Small intestine (tissue), 7 donors: ENCODE data around the gene RGL2. TPM values are rescaled to one million over a fixed set of nuclear protein-coding genes. Genes with fewer than 3 reads are reported as not detected.
A peak's percentile ranks its signal among the peaks of the same experiment; 100 is the strongest.

Experiments
- DNase-seq, 2 donors: peaks; one replicate each; pipeline versions ENCODE4 v3.0.0 to v3.0.0-alpha.2; 2013
- FAIRE-seq: peaks from 2 replicates; lab custom pipeline; 2012; peaks lifted over from hg19 to GRCh38; lab: Jason Lieb, UNC
- H3K27ac ChIP-seq, 3 donors: one replicate each; pipeline ENCODE4 v1.5.1; 2013; ENCODE audit warnings: low read length in 2 of 3, mild to moderate bottlenecking in 2 of 3, control low read depth in 1 of 3, inconsistent platforms in 1 of 3, low read depth in 1 of 3, moderate library complexity in 1 of 3
- H3K27me3 ChIP-seq, 3 donors: one replicate each; pipeline ENCODE4 v1.6.1; 2013; ENCODE audit warnings: low read length in 3 of 3, inconsistent platforms in 1 of 3; ENCODE audit not compliant: control insufficient read depth in 3 of 3, insufficient read depth in 3 of 3
- H3K36me3 ChIP-seq, 3 donors: one replicate each; pipeline ENCODE4 v1.6.1; 2013; ENCODE audit warnings: low read length in 3 of 3, inconsistent platforms in 1 of 3, low read depth in 1 of 3, mild to moderate bottlenecking in 1 of 3, moderate library complexity in 1 of 3; ENCODE audit not compliant: control insufficient read depth in 3 of 3, insufficient read depth in 2 of 3
- H3K4me1 ChIP-seq, 3 donors: one replicate each; pipeline ENCODE4 v1.6.1; 2013; ENCODE audit warnings: low read length in 2 of 3, inconsistent platforms in 1 of 3, low read depth in 1 of 3, mild to moderate bottlenecking in 1 of 3, moderate library complexity in 1 of 3; ENCODE audit not compliant: control insufficient read depth in 3 of 3, insufficient read depth in 2 of 3
- H3K4me3 ChIP-seq, 3 donors: one replicate each; pipeline ENCODE4 v1.5.1; 2013; ENCODE audit warnings: low read length in 3 of 3, control low read depth in 1 of 3, inconsistent platforms in 1 of 3, low read depth in 1 of 3, mild to moderate bottlenecking in 1 of 3, moderate library complexity in 1 of 3
- H3K9me3 ChIP-seq, 2 donors: one replicate each; pipeline ENCODE4 v1.6.1; 2013; ENCODE audit warnings: low read depth in 1 of 2, low read length in 1 of 2; ENCODE audit not compliant: control insufficient read depth in 2 of 2, insufficient read depth in 1 of 2
- whole genome bisulfite sequencing, 3 donors: extraction: QIAGEN DNeasy Blood & Tissue Kit; methylation state at CpG; one replicate each; pipeline ENCODE4 v1.1.7; 2013; 5-methylcytosine and 5-hydroxymethylcytosine counted together
- polyA plus RNA-seq, 4 donors: library from polyadenylated mRNA; stranded (reverse) in 3 of 4; unstranded in 1 of 4; fragments of 200-250 nt in 3 of 4; fragments of 120-200 nt in 1 of 4; gene quantifications; one replicate each; pipeline versions ENCODE4 v1.2.1 to v1.2.3, GENCODE V29; 2013
- donor health status: healthy with polysubstance abuse.
- donor health status: control.
- donor health status: control.
- donor health status: Bipolar disorder and iron deficiency.
- donor health status: healthy.

The RGL2 gene
- polyA plus RNA-seq, 4 donors = 13.2 to 69.8 (median 25.2) TPM

DNA sequence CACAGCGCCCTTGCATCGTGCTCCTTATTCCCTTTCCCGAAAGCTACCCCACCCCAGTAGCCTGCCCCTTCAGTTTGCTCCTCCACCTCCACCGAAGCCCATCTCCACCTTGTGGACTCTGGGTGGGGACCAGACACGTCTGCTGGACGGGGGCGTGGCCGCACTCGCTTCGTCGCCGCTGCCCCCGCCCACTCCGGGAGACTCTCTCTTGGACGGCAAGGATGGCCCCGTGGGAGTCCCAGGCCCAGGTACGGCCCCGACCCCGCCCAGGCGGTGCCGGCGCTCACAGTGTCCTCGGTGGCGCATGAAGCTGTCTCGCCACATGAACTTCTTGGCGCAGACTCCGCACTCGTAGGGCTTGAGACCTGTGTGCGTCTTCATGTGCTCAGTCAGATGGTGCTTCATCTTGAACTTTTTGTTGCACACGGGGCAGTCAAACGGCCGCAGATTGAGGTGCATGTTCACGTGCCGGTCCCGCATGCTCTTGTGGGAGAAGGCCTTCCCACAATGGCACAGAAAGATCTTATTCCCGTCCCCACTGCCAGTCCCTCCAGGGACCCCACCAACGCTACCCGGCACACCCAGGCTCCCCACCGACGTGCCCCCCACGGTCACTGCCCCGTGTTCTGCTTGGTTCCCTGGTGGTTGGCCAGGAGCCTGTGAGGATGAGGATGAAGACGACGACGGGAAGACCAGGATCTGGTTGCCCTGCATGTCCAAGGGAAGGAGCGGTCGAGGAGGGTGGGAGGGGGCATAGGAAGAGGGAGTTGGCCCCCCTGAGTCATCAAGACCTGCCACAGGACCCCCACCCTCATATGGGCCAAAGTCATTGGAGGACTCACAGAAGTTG lies 16.4 kb upstream of the RGL2 start:
- 31 to 40% (median 32%) methylated on average over 40 to 47 of the region's 47 CpGs for WGBS, 3 donors
- FAIRE-seq = no peak

DNA sequence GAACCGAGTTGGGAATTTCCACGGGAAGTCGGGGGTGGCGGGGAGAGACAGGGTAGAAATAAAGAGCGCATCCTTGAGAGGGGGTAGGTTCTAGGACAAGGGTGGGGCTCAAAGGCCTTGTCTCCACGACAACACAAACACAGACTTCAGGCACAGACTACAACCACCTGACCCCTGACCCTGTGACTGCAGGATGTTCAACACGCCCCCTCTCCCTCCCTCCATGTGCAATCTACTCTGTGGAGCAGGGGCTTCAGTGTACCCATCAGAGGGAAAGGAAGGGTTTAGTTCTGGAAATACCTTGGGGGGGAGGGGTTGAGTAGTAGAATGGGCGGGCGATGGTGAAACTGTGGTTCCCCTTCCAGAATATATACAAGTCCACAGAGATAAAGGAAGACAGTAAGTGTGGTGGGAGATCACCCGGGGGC lies 15.8 kb upstream of the RGL2 start:
- H3K27me3 ChIP-seq = no peaks in the 10 kb centered on the region
- DNase-seq = peak; percentile 85 to 88
- FAIRE-seq = no peak
- H3K27ac ChIP-seq = peak overlapping the region; percentile 95 to 99 (median 98)
- no peaks in the 10 kb centered on the region for H3K9me3 ChIP-seq
- H3K4me3 ChIP-seq = peak overlapping the region in 2 of 3 donors; percentile 93 to 95
- 2 to 3% (median 3%) methylated on average over 10 of the region's 10 CpGs for WGBS, 3 donors
- peaks cover 0 to 50% (median 2%) of the 10 kb centered on the region in 3 donors for H3K36me3 ChIP-seq
- peaks cover 5 to 40% (median 6%) of the 10 kb centered on the region in 3 donors for H3K4me1 ChIP-seq

More for the DNA sequence above, 16.4 kb upstream of the RGL2 start:
- H3K36me3 ChIP-seq = peaks cover 1 to 51% (median 9%) of the 10 kb centered on the region in 3 donors
- H3K4me1 ChIP-seq = peaks cover 5 to 40% (median 6%) of the 10 kb centered on the region in 3 donors
- no peaks in the 10 kb centered on the region for H3K9me3 ChIP-seq
- no peaks in the 10 kb centered on the region for H3K27me3 ChIP-seq
- peak overlapping the region in 2 of 3 donors; percentile 93 to 95 for H3K4me3 ChIP-seq
- DNase-seq = peak; percentile 76 to 83
- H3K27ac ChIP-seq = peak overlapping the region; percentile 95 to 99 (median 98)

DNA sequence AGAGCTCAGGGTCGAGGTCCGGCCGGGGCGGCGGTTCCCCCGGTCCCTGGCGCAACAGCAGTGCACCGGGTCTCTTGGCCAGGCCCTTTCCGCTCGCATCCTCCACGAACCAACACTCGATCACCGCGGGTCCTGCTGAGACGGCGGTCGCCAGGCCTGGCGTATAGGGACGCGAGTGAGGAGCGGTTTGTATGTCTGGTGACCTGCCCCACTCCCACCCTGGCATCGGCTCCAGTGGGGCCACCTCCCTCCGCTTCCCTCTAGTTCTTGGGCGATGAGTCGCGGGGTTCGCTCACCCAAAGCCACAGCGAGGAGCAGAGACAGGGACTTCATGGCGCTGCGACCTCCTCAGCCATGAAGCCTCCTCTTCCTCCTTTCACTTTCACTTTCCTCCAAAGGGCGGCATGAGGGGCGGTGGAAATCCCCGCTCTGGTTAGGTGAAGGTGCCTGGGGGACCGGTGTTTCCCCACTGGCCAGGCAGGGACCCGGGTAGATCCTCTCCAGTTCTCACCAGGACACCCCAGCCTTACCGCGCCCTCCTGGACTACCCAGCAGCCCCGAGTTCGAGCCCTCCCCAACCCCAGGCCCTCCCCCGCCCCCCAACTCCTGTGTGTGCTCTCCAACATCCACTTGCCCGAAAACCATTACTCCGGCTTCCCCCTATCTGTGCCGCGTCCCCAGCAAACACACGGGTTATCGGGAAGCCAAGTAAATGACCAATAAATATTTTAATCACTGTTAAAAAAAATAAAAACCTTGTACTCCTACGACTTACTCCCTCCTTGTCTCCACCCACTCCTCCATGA lies 15.2 kb upstream of the RGL2 start, which contains the start of gene TAPBP:
Gene TAPBP (minus strand): TSS at position 370 of the 806 bp plus-strand sequence. CDS start 37 bp downstream, at position 333.
- H3K27ac ChIP-seq = peak within 1 kb of the TSS; percentile 95 to 99 (median 98)
- no peaks in the 10 kb centered on the region for H3K27me3 ChIP-seq
- peak within 1 kb of the TSS; percentile 76 to 95 (median 93) for H3K4me3 ChIP-seq
- peak; percentile 77 to 88 for DNase-seq
- peaks cover 0 to 49% (median 2%) of the 10 kb centered on the region in 3 donors for H3K36me3 ChIP-seq
- FAIRE-seq = no peak
- H3K4me1 ChIP-seq = peaks cover 5 to 35% (median 6%) of the 10 kb centered on the region in 3 donors
- no peaks in the 10 kb centered on the region for H3K9me3 ChIP-seq
- 0% methylated on average over 41 to 47 of the region's 47 CpGs for WGBS, 3 donors

DNA sequence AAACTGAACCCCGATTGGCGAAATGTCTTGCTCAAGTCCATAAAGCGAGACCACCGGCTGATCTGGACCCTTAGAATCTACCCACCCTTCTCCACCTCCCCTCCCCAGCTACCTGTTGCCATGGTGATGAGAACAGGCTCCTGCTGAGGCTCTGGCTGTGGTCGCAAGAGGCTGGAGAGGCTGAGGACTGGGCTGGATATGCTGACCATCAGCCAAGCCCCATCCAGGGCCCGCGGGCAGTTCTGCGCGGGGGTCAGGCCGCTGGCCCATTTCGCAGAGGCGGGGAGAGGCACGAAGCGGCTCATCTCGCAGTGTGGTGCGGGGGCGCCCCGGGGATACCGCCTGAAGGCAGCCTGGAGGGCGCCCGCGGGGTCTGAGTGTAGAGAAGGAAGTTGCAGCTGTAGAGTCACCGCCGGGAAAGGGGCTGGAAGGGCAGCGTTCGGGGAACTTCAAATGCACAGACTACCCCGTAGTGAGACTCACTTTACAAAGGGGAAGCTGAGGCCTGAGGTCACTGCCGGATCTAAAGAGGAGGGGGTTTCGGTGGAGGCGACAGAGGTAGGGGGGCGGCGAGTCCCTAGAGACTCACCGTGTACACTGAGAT lies 14.5 kb upstream of the RGL2 start:
- FAIRE-seq = no peak
- H3K36me3 ChIP-seq = peaks cover 0 to 48% (median 2%) of the 10 kb centered on the region in 3 donors
- WGBS, 3 donors = 0 to 1% (median 1%) methylated on average over 28 to 33 of the region's 33 CpGs
- no peaks in the 10 kb centered on the region for H3K27me3 ChIP-seq
- peaks cover 3 to 29% (median 6%) of the 10 kb centered on the region in 3 donors for H3K4me1 ChIP-seq
- H3K27ac ChIP-seq = peak overlapping the region; percentile 95 to 99 (median 98)
- peak overlapping the region; percentile 76 to 95 (median 93) for H3K4me3 ChIP-seq
- no peaks in the 10 kb centered on the region for H3K9me3 ChIP-seq
- peak; percentile 47 to 83 for DNase-seq

DNA sequence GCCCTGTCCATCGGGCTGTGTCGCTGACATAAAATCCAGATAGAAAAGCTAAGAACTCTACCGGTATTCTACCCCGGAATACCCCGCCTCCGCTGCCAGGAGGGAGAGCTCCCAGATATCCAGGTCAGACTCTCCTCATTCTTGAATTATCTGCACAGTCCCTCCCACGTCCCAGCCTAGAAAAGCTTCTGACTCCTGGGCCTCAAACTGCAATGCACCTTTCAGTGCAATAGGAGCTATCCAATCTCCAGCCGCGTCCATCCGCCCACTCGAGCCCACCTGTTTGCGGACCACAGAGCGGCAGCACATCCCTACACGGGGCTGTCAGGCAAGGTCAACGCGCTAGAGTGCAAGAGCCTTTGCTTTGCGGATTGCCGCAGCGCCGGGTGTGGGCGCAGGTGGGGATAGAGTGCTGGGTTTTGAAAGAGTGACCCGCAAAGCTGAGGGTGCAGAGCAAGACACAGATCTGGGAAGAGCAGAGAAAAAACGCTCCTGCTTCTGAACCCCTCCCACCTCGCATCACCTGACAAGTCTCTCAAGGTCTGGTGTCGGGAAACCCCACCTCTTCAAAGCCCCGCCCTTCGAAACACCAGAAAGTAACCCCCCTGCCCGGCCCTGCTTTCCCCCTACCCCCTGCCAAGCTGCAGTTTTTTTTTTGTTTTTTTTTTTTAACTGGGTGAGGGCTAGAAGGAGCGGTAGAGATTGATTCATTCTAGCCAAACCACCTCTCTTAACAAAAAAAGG lies 13.8 kb upstream of the RGL2 start:
- H3K27ac ChIP-seq = peak overlapping the region; percentile 95 to 99 (median 98)
- H3K4me1 ChIP-seq = peaks cover 3 to 29% (median 6%) of the 10 kb centered on the region in 3 donors
- 3 to 6% (median 4%) methylated on average over 28 to 29 of the region's 29 CpGs for WGBS, 3 donors
- no peaks in the 10 kb centered on the region for H3K9me3 ChIP-seq
- peaks cover 0 to 50% (median 2%) of the 10 kb centered on the region in 3 donors for H3K36me3 ChIP-seq
- DNase-seq = peak; percentile 91
- FAIRE-seq = no peak
- H3K27me3 ChIP-seq = no peaks in the 10 kb centered on the region
- peak overlapping the region; percentile 76 to 95 (median 93) for H3K4me3 ChIP-seq

DNA sequence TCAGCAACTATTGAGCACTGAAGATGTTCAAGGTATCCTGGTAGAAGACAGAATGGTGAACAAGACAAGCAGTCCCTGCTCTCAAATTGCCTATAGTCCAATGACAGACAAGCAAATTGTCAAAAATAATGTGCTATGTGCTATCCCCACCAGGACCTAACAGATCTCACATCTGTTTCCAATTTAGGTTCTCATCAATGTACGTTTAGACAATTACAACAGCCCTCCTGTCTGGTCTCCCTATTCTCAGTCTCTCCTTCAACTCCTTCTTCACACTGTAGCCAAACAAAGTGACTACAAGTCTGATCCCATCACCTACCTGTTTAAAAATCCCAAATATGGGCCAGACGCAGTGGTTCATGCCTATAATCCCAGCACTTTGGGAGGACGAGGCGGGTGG lies 7.6 kb upstream of the RGL2 start:
- no peak overlapping the region for H3K4me3 ChIP-seq
- 87 to 90% (median 88%) methylated on average over 4 of the region's 4 CpGs for WGBS, 3 donors

DNA sequence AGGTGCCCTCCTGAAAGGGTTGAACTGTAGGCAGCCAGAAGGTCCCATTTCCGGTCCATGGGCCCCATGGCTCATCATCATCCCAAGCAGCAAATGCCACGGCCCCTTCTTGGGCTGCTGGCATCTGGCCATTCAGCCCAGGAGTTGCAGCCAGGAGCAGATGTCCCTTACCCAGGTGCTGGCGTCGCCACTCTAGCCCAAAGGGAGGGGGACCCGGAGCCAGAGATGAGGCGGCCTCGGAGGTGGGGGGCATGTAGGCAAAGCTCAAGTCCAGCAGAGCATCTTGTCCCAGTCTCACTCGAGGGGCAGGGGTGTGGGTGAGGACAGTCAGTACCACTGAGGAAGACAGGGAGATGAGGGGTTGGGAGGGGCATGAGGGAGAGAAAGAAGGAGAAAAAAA lies 6.3 kb upstream of the RGL2 start:
- DNase-seq (no peak), FAIRE-seq (no peak)
- Histone ChIP-seq H3K27me3 (no peaks in the 10 kb centered on the region), H3K36me3 (peaks cover 8 to 59% (median 18%) of the 10 kb centered on the region in 3 donors), H3K27ac (no peak overlapping the region), H3K9me3 (no peaks in the 10 kb centered on the region), H3K4me1 (peaks cover 0 to 2% (median 0%) of the 10 kb centered on the region in 3 donors), H3K4me3 (no peak overlapping the region)
- 77 to 88% (median 79%) methylated on average over 8 of the region's 8 CpGs for WGBS, 3 donors

More for the DNA sequence above, 7.6 kb upstream of the RGL2 start:
- no peaks in the 10 kb centered on the region for H3K4me1 ChIP-seq
- no peaks in the 10 kb centered on the region for H3K9me3 ChIP-seq
- no peak overlapping the region for H3K27ac ChIP-seq
- no peak for DNase-seq
- H3K36me3 ChIP-seq = peaks cover 8 to 70% (median 21%) of the 10 kb centered on the region in 3 donors
- no peak for FAIRE-seq
- H3K27me3 ChIP-seq = no peaks in the 10 kb centered on the region
